ENCODE results near the gene STK32C.

DNA sequence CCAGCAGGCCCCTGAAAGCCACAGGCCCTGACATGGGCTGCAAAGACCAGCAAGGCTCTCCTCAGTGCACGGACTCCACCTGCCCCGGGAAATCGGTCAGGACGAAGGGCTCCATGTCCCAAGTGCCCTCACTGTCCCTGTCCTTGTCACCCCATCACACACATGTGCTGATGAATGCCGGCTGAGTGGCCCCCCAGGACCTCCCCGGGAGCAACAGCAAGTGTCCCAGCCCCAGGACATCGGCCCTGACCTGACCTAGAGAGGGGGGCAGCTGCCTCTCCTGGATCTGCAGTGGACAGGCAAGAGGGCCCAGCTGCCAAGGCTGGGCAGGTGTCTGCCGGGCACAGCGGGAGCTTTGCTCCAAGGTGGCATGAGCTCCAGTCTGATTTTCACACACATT is 49.8 kb downstream of the STK32C start:
- TF ChIP-seq SUZ12 (IDR thresholded peaks at IDR 0.05; ENCODE audit: extremely low read depth, insufficient read depth, insufficient read length) (no peak), ZNF274 (IDR thresholded peaks at IDR 0.05; ENCODE audit: low read depth, low read length) (no peak)
